Measurements from ENCODE around the gene LRRC45.

GRCh38 chr17:82035956-82036633, 13.0 kb downstream of the LRRC45 start:
- TF ChIP-seq CTCF (conservative IDR thresholded peaks at IDR 0.05; ENCODE audit: low read depth in 2 of 2) (no peak), POLR2AphosphoS5 (IDR thresholded peaks at IDR 0.05; ENCODE audit: low read depth) (no peak), JUNB (IDR thresholded peaks at IDR 0.05; ENCODE audit: unreplicated experiment) (no peak), EZH2phosphoT487 (IDR thresholded peaks at IDR 0.05; ENCODE audit: unreplicated experiment) (no peak), REST (IDR thresholded peaks at IDR 0.05; ENCODE audit: unreplicated experiment) (no peak), NANOG (IDR thresholded peaks at IDR 0.05; ENCODE audit: borderline replicate concordance) (no peak), EZH2 (IDR thresholded peaks at IDR 0.05; ENCODE audit: low read depth, unreplicated experiment) (no peak), CREB1 (CRISPR knock-in tag; IDR thresholded peaks at IDR 0.05; ENCODE audit: low read depth) (no peak), ZNF331 (CRISPR knock-in tag; IDR thresholded peaks at IDR 0.05; ENCODE audit: low read depth) (no peak)
- TF ChIP-seq, protein P1, sequence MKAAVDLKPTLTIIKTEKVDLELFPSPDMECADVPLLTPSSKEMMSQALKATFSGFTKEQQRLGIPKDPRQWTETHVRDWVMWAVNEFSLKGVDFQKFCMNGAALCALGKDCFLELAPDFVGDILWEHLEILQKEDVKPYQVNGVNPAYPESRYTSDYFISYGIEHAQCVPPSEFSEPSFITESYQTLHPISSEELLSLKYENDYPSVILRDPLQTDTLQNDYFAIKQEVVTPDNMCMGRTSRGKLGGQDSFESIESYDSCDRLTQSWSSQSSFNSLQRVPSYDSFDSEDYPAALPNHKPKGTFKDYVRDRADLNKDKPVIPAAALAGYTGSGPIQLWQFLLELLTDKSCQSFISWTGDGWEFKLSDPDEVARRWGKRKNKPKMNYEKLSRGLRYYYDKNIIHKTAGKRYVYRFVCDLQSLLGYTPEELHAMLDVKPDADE (IDR thresholded peaks at IDR 0.05), result no peak
- TF ChIP-seq, protein P2, sequence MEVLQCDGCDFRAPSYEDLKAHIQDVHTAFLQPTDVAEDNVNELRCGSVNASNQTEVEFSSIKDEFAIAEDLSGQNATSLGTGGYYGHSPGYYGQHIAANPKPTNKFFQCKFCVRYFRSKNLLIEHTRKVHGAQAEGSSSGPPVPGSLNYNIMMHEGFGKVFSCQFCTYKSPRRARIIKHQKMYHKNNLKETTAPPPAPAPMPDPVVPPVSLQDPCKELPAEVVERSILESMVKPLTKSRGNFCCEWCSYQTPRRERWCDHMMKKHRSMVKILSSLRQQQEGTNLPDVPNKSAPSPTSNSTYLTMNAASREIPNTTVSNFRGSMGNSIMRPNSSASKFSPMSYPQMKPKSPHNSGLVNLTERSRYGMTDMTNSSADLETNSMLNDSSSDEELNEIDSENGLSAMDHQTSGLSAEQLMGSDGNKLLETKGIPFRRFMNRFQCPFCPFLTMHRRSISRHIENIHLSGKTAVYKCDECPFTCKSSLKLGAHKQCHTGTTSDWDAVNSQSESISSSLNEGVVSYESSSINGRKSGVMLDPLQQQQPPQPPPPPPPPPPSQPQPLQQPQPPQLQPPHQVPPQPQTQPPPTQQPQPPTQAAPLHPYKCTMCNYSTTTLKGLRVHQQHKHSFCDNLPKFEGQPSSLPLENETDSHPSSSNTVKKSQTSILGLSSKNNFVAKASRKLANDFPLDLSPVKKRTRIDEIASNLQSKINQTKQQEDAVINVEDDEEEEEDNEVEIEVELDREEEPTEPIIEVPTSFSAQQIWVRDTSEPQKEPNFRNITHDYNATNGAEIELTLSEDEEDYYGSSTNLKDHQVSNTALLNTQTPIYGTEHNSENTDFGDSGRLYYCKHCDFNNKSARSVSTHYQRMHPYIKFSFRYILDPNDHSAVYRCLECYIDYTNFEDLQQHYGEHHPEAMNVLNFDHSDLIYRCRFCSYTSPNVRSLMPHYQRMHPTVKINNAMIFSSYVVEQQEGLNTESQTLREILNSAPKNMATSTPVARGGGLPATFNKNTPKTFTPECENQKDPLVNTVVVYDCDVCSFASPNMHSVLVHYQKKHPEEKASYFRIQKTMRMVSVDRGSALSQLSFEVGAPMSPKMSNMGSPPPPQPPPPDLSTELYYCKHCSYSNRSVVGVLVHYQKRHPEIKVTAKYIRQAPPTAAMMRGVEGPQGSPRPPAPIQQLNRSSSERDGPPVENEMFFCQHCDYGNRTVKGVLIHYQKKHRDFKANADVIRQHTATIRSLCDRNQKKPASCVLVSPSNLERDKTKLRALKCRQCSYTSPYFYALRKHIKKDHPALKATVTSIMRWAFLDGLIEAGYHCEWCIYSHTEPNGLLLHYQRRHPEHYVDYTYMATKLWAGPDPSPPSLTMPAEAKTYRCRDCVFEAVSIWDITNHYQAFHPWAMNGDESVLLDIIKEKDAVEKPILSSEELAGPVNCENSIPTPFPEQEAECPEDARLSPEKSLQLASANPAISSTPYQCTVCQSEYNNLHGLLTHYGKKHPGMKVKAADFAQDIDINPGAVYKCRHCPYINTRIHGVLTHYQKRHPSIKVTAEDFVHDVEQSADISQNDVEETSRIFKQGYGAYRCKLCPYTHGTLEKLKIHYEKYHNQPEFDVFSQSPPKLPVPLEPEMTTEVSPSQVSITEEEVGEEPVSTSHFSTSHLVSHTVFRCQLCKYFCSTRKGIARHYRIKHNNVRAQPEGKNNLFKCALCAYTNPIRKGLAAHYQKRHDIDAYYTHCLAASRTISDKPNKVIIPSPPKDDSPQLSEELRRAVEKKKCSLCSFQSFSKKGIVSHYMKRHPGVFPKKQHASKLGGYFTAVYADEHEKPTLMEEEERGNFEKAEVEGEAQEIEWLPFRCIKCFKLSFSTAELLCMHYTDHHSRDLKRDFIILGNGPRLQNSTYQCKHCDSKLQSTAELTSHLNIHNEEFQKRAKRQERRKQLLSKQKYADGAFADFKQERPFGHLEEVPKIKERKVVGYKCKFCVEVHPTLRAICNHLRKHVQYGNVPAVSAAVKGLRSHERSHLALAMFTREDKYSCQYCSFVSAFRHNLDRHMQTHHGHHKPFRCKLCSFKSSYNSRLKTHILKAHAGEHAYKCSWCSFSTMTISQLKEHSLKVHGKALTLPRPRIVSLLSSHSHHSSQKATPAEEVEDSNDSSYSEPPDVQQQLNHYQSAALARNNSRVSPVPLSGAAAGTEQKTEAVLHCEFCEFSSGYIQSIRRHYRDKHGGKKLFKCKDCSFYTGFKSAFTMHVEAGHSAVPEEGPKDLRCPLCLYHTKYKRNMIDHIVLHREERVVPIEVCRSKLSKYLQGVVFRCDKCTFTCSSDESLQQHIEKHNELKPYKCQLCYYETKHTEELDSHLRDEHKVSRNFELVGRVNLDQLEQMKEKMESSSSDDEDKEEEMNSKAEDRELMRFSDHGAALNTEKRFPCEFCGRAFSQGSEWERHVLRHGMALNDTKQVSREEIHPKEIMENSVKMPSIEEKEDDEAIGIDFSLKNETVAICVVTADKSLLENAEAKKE (CRISPR knock-in tag; IDR thresholded peaks at IDR 0.05), result no peak
